GM19193 (cell line): ENCODE data around the gene FERMT3.

ENCODE experiments used
- POLR2A ChIP-seq: IDR thresholded peaks from 4 replicates; pipeline ENCODE4 v1.6.1; 2011; ENCODE audit not compliant: insufficient read depth, insufficient read length; ENCODE audit errors: extremely low read depth

FERMT3 gene

GRCh38 chr11:64254326-64254725, 47.8 kb downstream of the FERMT3 start:
- no peak for TF ChIP-seq POLR2A

- no peak for TF ChIP-seq POLR2A
These were observed 48.9 kb downstream of the FERMT3 start for GRCh38 chr11:64255135-64256128.

- no peak for TF ChIP-seq POLR2A
These were observed 49.8 kb downstream of the FERMT3 start for GRCh38 chr11:64256300-64256699.

GRCh38 chr11:64258356-64258755, 51.8 kb downstream of the FERMT3 start:
- no peak for TF ChIP-seq POLR2A

- TF ChIP-seq POLR2A: no peak
These were observed 52.5 kb downstream of the FERMT3 start for GRCh38 chr11:64258946-64259532.

GRCh38 chr11:64259533-64260067, 53.1 kb downstream of the FERMT3 start:
- TF ChIP-seq POLR2A: no peak

GRCh38 chr11:64260147-64260708, 53.7 kb downstream of the FERMT3 start:
- TF ChIP-seq POLR2A: no peak

- no peak for TF ChIP-seq POLR2A
These were observed 55.1 kb downstream of the FERMT3 start for GRCh38 chr11:64261556-64262080.

GRCh38 chr11:64262271-64263002, 55.9 kb downstream of the FERMT3 start:
- TF ChIP-seq POLR2A: no peak

- no peak for TF ChIP-seq POLR2A
These were observed 56.8 kb downstream of the FERMT3 start for GRCh38 chr11:64263021-64263946.

GRCh38 chr11:64263947-64264317, 57.4 kb downstream of the FERMT3 start:
- no peak for TF ChIP-seq POLR2A

GRCh38 chr11:64264371-64264852, 57.9 kb downstream of the FERMT3 start:
- no peak for TF ChIP-seq POLR2A
